Calu3 (cell line): ENCODE results near the gene ADAMTS9. TPM values are rescaled to one million over a fixed set of nuclear protein-coding genes. Genes with fewer than 3 reads are reported as not detected.

Source experiments
- BruUV-seq: library from RNA; stranded (reverse); fragments of 400-500 nt; replicated peaks from 2 replicates; lab custom pipeline; 2021; lab: Mats Ljungman, UMichigan
- CTCF ChIA-PET: fragments of 300-600 bp; sonication (Branson Sonifier 250); formaldehyde crosslinking; loops from one replicate; lab custom pipeline; 2022; ENCODE audit warnings: antibody characterized with exemption; lab: Charles Lee
- DNase-seq: peaks from one replicate; pipeline ENCODE4 v3.0.0; 2022
- H3K27ac Mint-ChIP-seq: one replicate; pipeline ENCODE4 v1.8.0; 2022; ENCODE audit warnings: mixed read lengths; ENCODE audit not compliant: unreplicated experiment
- H3K27me3 Mint-ChIP-seq: one replicate; pipeline ENCODE4 v1.8.0; 2022; ENCODE audit warnings: mixed read lengths; ENCODE audit not compliant: unreplicated experiment
- H3K36me3 Mint-ChIP-seq: one replicate; pipeline ENCODE4 v1.8.0; 2022; ENCODE audit warnings: mild to moderate bottlenecking, moderate library complexity, mixed read lengths; ENCODE audit not compliant: insufficient read depth, unreplicated experiment
- H3K4me1 Mint-ChIP-seq: one replicate; pipeline ENCODE4 v1.8.0; 2022; ENCODE audit warnings: mild to moderate bottlenecking, low read depth, mixed read lengths; ENCODE audit not compliant: unreplicated experiment
- H3K4me3 Mint-ChIP-seq: one replicate; pipeline ENCODE4 v1.8.0; 2022; ENCODE audit warnings: mild to moderate bottlenecking, low read depth, moderate library complexity, mixed read lengths; ENCODE audit not compliant: unreplicated experiment
- H3K9me3 Mint-ChIP-seq: one replicate; pipeline ENCODE4 v1.8.0; 2022; ENCODE audit warnings: low read depth, mixed read lengths; ENCODE audit not compliant: unreplicated experiment
- intact Hi-C: fragments of 100-400 bp; cut with micrococcal nuclease; formaldehyde crosslinking; loops from one replicate; pipeline ENCODE4 v1.10.0; 2022; ENCODE audit not compliant: unreplicated experiment
- total RNA-seq: library from RNA; stranded (reverse); gene quantifications from 2 replicates; pipeline ENCODE4 v1.2.3, GENCODE V29; 2022
- TF ChIP-seq, protein P1 (sequence below): fragments of 200-600 bp; IDR thresholded peaks from one replicate; pipeline ENCODE4 v1.8.0; 2022; ENCODE audit warnings: antibody characterized with exemption; ENCODE audit not compliant: unreplicated experiment

Gene ADAMTS9
- total RNA-seq, 1 experiment from 2014 or later, result 54.6 TPM

DNA sequence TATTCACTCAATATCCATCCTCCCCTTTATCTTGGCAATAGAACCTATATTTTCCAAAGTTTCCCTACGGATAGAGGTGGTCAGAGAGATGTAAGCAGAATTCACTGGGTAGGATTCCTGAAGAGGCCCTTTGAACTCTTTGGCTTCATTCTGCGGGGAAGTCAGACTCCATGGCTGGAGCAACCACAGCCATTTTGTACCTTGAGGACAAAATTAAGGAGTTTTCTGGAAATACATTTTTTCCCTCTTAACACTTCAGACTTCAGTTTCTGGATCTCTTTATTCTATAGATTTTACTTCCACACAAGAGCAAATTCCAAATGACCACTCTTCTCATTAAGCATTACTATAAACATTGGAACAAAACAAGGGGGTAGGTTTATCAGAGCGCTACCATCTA lies 43.3 kb downstream of the ADAMTS9 start:
- H3K36me3 Mint-ChIP-seq, result peaks cover 5% of the 10 kb centered on the region

DNA sequence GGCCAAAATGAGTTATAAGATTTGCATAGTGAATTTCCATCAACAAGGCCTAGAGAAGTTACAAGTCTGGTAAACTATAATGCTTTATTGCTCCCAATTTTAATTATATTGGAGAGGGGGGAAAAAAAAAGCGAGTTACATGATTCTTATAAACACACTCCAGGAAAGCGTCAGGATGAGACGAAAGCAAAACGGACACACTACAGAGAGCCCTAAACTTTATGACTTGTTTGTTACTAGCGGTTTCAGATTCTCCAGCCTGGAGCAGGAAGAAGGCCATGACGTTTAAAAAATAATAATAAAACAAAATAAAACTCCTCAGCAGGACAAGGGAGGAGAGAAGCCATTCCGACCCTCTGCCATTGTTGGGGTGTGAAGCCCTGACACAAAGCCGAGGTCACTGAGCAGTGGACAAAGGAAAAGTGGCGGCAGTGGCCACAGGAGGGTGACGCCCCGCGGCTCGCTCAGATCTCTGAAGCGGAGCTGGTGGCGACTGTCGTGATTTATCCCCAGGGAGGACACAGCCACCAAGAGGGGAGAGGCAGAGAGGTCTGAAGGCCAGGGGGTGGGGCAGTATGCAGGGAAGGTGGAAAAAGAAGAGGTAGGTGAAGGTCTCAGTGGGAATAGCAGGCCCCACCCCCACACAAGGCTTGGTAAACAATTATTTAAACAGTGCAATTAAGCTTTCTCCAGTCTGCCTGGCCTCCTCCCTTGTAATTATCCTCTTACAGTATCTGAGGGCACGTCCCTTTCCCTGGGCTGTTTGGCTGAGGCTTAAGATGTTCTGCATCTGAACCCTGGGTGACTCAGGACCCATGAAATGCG lies 45.3 kb downstream of the ADAMTS9 start:
- no peak for DNase-seq
- intact Hi-C loops, result no loop called here
- H3K27me3 Mint-ChIP-seq, result no peaks in the 10 kb centered on the region
- CTCF ChIA-PET, result interaction anchor here (1.1 kb wide), 1 partner anchor 26 kb away, joined by 3 read pairs; no protein-coding TSS in a partner anchor
- TF ChIP-seq, protein P1, sequence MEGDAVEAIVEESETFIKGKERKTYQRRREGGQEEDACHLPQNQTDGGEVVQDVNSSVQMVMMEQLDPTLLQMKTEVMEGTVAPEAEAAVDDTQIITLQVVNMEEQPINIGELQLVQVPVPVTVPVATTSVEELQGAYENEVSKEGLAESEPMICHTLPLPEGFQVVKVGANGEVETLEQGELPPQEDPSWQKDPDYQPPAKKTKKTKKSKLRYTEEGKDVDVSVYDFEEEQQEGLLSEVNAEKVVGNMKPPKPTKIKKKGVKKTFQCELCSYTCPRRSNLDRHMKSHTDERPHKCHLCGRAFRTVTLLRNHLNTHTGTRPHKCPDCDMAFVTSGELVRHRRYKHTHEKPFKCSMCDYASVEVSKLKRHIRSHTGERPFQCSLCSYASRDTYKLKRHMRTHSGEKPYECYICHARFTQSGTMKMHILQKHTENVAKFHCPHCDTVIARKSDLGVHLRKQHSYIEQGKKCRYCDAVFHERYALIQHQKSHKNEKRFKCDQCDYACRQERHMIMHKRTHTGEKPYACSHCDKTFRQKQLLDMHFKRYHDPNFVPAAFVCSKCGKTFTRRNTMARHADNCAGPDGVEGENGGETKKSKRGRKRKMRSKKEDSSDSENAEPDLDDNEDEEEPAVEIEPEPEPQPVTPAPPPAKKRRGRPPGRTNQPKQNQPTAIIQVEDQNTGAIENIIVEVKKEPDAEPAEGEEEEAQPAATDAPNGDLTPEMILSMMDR, result no peak
- H3K4me1 Mint-ChIP-seq, result no peaks in the 10 kb centered on the region
- peaks cover 5% of the 10 kb centered on the region for H3K36me3 Mint-ChIP-seq
- BruUV-seq, result no TSS peak
- no peak overlapping the region for H3K27ac Mint-ChIP-seq
- H3K4me3 Mint-ChIP-seq, result no peak overlapping the region
- no peaks in the 10 kb centered on the region for H3K9me3 Mint-ChIP-seq

More for the DNA sequence above, 43.3 kb downstream of the ADAMTS9 start:
- H3K4me3 Mint-ChIP-seq, result no peak overlapping the region
- CTCF ChIA-PET, result no interaction called here
- TF ChIP-seq, protein P1, result no peak
- H3K27me3 Mint-ChIP-seq, result no peaks in the 10 kb centered on the region
- DNase-seq, result no peak
- intact Hi-C loops, result no loop called here
- H3K9me3 Mint-ChIP-seq, result no peaks in the 10 kb centered on the region
- H3K4me1 Mint-ChIP-seq, result no peaks in the 10 kb centered on the region
- H3K27ac Mint-ChIP-seq, result no peak overlapping the region
- BruUV-seq, result no TSS peak

DNA sequence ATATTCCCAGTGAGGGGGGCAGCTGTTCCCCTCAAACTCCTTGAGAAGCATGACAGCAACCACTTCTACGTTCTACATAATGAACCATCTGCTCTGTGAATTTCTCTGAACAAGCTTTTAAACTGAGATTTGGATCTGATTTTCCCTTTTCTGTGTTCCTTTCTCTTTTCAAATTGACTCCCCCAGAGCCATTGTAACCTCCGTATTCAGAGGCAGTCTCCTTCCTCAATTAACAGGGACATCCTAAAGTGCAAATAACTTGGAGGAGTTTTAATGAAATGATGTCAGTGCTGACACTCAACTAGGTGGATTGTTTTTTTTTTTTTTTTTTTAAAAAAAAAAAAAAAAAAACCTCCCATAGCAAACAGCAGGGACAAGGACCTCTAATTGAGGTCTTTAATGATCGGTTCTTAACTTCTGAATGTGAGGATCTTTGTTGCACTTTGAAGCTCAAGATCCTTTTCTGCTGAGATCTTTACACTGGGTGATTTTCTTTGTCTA lies 48.8 kb downstream of the ADAMTS9 start:
- Mint-ChIP-seq H3K4me1 (no peaks in the 10 kb centered on the region), H3K4me3 (no peak overlapping the region), H3K27me3 (no peaks in the 10 kb centered on the region), H3K27ac (no peak overlapping the region), H3K9me3 (no peaks in the 10 kb centered on the region), H3K36me3 (peaks cover 5% of the 10 kb centered on the region)
- intact Hi-C loops, result no loop called here
- TF ChIP-seq, protein P1, result no peak
- no TSS peak for BruUV-seq
- no peak for DNase-seq
- CTCF ChIA-PET, result interaction anchor here (0.7 to 1.1 kb wide), 2 partner anchors 15 to 24 kb away, joined by 4 to 7 read pairs; no protein-coding TSS in a partner anchor

DNA sequence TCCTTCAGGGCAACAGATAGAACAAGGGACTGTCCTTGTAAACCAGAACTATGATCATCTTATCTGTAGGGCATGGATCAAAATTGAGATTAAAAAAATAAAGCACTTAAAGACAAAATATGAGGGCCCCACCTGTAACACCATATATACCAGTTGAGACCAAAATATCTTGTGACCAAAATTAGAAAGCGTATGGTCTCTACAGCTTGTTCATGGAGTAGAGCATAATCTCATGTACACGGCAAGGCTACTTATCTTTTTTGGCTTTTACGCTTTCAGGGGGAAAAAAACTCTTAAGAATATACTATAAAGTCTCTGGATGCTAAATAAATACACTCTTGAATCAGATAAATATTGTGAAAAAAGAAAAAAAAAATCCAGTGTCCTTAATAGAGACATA lies 49.3 kb downstream of the ADAMTS9 start:
- DNase-seq, result no peak
- intact Hi-C loops, result no loop called here
- no peaks in the 10 kb centered on the region for H3K27me3 Mint-ChIP-seq
- H3K9me3 Mint-ChIP-seq, result no peaks in the 10 kb centered on the region
- TF ChIP-seq, protein P1, result no peak
- CTCF ChIA-PET, result no interaction called here
- no TSS peak for BruUV-seq
- no peak overlapping the region for H3K27ac Mint-ChIP-seq
- H3K4me1 Mint-ChIP-seq, result no peaks in the 10 kb centered on the region
- peaks cover 5% of the 10 kb centered on the region for H3K36me3 Mint-ChIP-seq
- no peak overlapping the region for H3K4me3 Mint-ChIP-seq
